ENCODE measurements around the gene PLXDC1.
"Not testable (repeated sequence)": the region's sequence is repeated elsewhere in the genome, so short reads cannot be mapped to it uniquely, and the experiment has no call there.

PLXDC1 gene

DNA sequence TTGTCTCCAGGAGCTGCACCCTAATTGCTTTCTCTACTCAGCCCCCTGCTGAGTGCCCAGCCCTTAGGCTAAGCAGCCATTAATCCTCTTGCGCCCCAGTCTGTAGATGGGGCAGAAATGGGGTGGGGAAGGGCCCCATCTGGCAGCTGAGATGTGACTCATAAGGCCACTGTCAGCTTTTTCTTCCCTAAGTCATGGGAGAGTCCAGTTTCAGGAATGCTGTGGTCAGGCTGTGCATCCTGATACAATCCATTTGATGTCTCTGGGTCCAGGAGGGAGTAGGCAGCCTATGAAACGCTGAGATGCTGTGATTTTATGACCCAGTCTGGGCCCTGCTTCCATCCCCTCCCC, 12.3 kb downstream of the PLXDC1 start:
- TF ChIP-seq, protein P1, sequence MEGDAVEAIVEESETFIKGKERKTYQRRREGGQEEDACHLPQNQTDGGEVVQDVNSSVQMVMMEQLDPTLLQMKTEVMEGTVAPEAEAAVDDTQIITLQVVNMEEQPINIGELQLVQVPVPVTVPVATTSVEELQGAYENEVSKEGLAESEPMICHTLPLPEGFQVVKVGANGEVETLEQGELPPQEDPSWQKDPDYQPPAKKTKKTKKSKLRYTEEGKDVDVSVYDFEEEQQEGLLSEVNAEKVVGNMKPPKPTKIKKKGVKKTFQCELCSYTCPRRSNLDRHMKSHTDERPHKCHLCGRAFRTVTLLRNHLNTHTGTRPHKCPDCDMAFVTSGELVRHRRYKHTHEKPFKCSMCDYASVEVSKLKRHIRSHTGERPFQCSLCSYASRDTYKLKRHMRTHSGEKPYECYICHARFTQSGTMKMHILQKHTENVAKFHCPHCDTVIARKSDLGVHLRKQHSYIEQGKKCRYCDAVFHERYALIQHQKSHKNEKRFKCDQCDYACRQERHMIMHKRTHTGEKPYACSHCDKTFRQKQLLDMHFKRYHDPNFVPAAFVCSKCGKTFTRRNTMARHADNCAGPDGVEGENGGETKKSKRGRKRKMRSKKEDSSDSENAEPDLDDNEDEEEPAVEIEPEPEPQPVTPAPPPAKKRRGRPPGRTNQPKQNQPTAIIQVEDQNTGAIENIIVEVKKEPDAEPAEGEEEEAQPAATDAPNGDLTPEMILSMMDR (IDR thresholded peaks at IDR 0.05; ENCODE audit: unreplicated experiment in 3 of 3) = no peak
- H3K27me3 Mint-ChIP-seq (ENCODE audit: low read depth) = peaks cover 17% of the 10 kb centered on the region
- peaks cover 25% of the 10 kb centered on the region for H3K4me1 Mint-ChIP-seq
- peak overlapping the region in 1 of 3 experiments; percentile 1 for H3K27ac Mint-ChIP-seq
- no peaks in the 10 kb centered on the region for H3K9me3 Mint-ChIP-seq
- peaks cover 6% of the 10 kb centered on the region for H3K36me3 Mint-ChIP-seq (ENCODE audit: low read depth)
- no peak overlapping the region for H3K4me3 Mint-ChIP-seq

DNA sequence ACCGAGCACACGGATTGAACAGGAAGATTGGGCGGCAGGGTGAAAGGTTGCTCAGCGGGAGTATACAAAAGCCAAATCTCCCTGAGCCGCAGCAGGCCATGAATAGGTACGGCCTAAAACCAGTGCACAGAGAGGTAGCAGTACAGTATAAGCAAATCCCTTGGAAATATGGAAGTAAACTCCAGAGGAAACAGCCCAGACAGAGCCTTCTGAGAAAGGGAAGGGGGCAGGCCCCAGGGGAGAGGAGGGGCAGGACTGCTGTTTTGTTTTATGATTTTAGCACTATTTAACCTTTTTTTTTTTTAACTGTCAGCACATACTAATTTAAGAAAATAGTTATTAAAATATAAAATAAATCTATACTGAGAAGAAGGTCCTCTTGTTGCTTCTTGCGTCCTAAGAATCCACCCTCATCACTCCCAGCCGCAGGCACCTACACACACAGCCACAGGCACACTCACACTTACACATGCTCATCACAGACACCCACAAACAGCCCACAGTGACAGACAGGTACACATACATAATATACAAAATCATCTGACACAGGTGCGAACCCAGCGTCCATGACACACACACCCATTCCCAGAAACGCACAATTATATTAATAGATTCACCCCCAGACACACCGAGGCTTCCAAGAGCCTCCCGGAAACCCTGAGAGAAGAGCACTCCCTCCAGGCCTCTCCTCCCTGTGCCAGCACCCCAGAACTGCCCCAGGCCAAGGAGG, 12.8 kb downstream of the PLXDC1 start:
- H3K4me1 Mint-ChIP-seq = peaks cover 20% of the 10 kb centered on the region
- peaks cover 13% of the 10 kb centered on the region for H3K27me3 Mint-ChIP-seq (ENCODE audit: low read depth)
- H3K9me3 Mint-ChIP-seq = no peaks in the 10 kb centered on the region
- peak overlapping the region in 1 of 3 experiments; percentile 13 for H3K4me3 Mint-ChIP-seq
- TF ChIP-seq, protein P1 (IDR thresholded peaks at IDR 0.05; ENCODE audit: unreplicated experiment in 3 of 3) = no peak
- H3K27ac Mint-ChIP-seq = peak overlapping the region in 2 of 3 experiments; percentile 1 to 58
- peaks cover 6% of the 10 kb centered on the region for H3K36me3 Mint-ChIP-seq (ENCODE audit: low read depth)

DNA sequence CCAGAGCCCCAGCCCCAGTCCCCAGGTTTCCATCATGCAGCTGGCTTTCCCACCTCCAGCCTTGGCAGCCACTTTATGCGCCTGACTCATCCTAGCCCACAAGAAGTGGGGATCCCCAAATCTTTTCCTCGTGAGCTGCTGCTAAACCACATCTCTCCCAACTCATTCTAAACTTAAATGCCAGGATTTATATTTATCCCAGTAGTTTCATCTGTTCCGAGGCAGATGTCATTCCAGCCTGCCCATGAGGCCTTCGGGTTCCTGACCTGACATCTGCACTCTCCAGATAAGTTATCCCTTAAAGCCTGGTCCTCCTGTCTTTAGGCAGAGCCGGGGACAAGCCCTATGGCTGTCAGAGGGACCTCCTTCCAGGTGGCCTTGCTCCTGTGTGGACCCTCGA, 16.6 kb downstream of the PLXDC1 start:
- Mint-ChIP-seq H3K27me3 (ENCODE audit: low read depth) (peaks cover 18% of the 10 kb centered on the region), H3K4me1 (peaks cover 30% of the 10 kb centered on the region), H3K4me3 (no peak overlapping the region), H3K27ac (peak overlapping the region in 2 of 3 experiments; percentile 44 to 56), H3K36me3 (ENCODE audit: low read depth) (peaks cover 6% of the 10 kb centered on the region), H3K9me3 (no peaks in the 10 kb centered on the region)
- TF ChIP-seq, protein P1 (IDR thresholded peaks at IDR 0.05; ENCODE audit: unreplicated experiment in 3 of 3) = no peak

DNA sequence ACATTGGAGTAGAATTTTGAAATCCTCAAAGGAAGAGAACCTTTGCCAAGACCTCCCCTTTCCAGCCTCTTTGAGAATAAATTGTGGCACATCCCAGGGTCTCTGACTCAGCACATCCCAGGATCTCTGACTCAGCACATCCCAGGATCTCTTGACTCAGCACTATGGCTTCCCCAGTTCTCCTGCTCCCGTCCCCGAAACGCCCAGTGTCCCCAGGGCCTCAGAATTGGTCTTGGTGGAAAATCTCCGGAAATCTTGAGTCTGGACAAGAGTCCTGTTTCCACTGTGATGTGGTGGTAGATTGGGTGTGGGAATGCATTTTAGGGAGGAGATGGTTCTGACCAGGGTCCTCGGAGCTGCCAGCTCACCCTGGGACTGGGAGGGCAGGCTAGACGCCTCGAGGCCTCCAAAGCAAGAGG, 19.2 kb downstream of the PLXDC1 start:
- peak overlapping the region; percentile 41 to 89 (median 46) for H3K27ac Mint-ChIP-seq
- peaks cover 25% of the 10 kb centered on the region for H3K4me1 Mint-ChIP-seq
- H3K9me3 Mint-ChIP-seq = no peaks in the 10 kb centered on the region
- TF ChIP-seq, protein P1 (IDR thresholded peaks at IDR 0.05; ENCODE audit: unreplicated experiment in 3 of 3) = no peak
- H3K36me3 Mint-ChIP-seq (ENCODE audit: low read depth) = peaks cover 6% of the 10 kb centered on the region
- H3K4me3 Mint-ChIP-seq = no peak overlapping the region
- peaks cover 15% of the 10 kb centered on the region for H3K27me3 Mint-ChIP-seq (ENCODE audit: low read depth)

DNA sequence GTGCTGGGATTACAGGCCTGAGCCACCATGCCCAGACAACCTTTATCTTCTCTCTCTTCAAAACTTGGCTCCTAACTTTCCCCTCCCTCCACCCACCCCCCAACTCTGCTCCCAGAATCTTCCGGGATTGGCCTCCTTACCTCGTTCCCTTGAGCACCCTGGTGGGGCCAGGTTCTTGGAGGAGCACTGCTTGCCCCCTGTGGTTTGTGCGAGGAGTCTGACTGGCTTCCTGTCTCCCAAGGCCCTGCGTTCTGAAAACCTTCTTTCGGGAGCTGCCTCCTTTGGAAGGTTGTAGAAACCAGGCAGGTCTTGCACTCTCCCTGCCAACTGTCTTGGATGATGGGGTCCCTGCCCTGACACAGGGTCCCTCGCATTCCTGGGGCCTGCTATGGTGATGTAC, 19.8 kb downstream of the PLXDC1 start:
- Mint-ChIP-seq H3K27ac (peak overlapping the region; percentile 41 to 89 (median 46)), H3K36me3 (ENCODE audit: low read depth) (peaks cover 2% of the 10 kb centered on the region), H3K27me3 (ENCODE audit: low read depth) (peaks cover 15% of the 10 kb centered on the region), H3K4me1 (peaks cover 25% of the 10 kb centered on the region), H3K4me3 (no peak overlapping the region), H3K9me3 (no peaks in the 10 kb centered on the region)
- TF ChIP-seq, protein P1 (IDR thresholded peaks at IDR 0.05; ENCODE audit: unreplicated experiment in 3 of 3) = no peak

DNA sequence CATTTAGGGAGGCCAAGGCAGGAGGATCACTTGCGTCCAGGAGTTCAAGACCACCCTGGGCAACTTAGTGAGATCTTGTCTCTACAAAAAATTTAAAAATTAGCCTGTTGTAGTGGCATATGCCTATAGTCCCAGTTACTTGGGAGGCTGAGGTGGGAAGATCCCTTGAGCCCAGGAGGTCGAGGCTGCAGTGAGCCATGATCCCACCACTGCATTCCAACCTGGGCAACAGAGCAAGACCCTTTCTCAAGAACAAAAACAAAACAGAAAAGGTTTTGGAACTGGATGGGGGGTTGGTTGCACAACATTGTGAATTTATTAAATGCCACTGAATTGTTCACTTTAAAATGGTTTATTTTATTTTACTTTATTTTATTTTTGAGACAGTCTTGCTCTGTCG, 21.2 kb downstream of the PLXDC1 start:
- TF ChIP-seq, protein P1 (IDR thresholded peaks at IDR 0.05; ENCODE audit: unreplicated experiment in 3 of 3) = no peak
- Mint-ChIP-seq H3K9me3 (no peaks in the 10 kb centered on the region), H3K4me3 (no peak overlapping the region), H3K27ac (peak overlapping the region in 2 of 3 experiments; percentile 15 to 63), H3K36me3 (ENCODE audit: low read depth) (no peaks in the 10 kb centered on the region), H3K27me3 (ENCODE audit: low read depth) (peaks cover 15% of the 10 kb centered on the region), H3K4me1 (peaks cover 25% of the 10 kb centered on the region)

DNA sequence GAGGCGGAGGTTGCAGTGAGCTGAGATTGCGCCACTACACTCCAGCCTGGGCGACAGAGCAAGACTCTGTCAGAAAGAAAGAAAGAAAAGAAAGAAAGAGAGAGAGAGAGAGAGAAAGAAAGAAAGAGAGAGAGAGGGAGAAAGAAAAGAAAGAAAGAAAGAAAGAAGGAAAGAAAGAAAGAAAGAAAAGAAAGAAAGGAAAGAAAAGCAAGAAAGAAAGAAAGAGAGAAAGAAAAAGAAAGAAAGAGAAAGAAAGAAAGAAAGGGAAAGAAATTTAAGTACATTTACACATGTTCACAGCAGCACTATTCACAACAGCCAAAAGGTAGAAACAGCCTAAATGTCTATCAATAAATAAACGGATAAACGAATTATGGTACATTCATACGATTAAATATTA, 21.9 kb downstream of the PLXDC1 start:
- H3K27me3 Mint-ChIP-seq (ENCODE audit: low read depth); H3K36me3 Mint-ChIP-seq (ENCODE audit: low read depth): not testable (repeated sequence)

More for the DNA sequence above, 21.9 kb downstream of the PLXDC1 start:
- not testable (repeated sequence) for H3K4me3 Mint-ChIP-seq, H3K9me3 Mint-ChIP-seq
- Mint-ChIP-seq H3K27ac (peak overlapping the region in 2 of 3 experiments; percentile 15 to 63), H3K4me1 (peaks cover 19% of the 10 kb centered on the region)
